Mucosa of descending colon (tissue), 3 donors: ENCODE data around the gene CDC16. TPM values are rescaled to one million over a fixed set of nuclear protein-coding genes. Genes with fewer than 3 reads are reported as not detected.

Experiments used
- ATAC-seq: fragments of 200-7000 bp; cut with Tn5 transposase; one replicate; pipeline ENCODE4 v1.9.1; 2020; ENCODE audit warnings: mild to moderate bottlenecking, moderate library complexity
- DNase-seq, 3 donors: peaks; one replicate each; pipeline ENCODE4 v3.0.0-alpha.2; 2020
- H3K36me3 ChIP-seq: fragments of 200-600 bp; one replicate; pipeline ENCODE4 v1.8.0; 2021; ENCODE audit warnings: low read depth, mild to moderate bottlenecking
- H3K4me1 ChIP-seq: fragments of 200-600 bp; one replicate; pipeline ENCODE4 v1.8.0; 2021; ENCODE audit warnings: low read depth, mild to moderate bottlenecking
- H3K4me3 ChIP-seq: fragments of 200-600 bp; one replicate; pipeline ENCODE4 v1.8.0; 2021; ENCODE audit warnings: mild to moderate bottlenecking
- H3K9me3 ChIP-seq: fragments of 200-600 bp; one replicate; pipeline ENCODE4 v1.8.0; 2021; ENCODE audit warnings: mild to moderate bottlenecking
- CTCF ChIP-seq: fragments of 200-600 bp; IDR thresholded peaks from one replicate; pipeline ENCODE4 v1.8.0; 2022; ENCODE audit warnings: antibody characterized with exemption, mild to moderate bottlenecking
- intact Hi-C, 2 donors: fragments of 100-400 bp; cut with DNase I in 1 of 2; cut with micrococcal nuclease in 1 of 2; formaldehyde crosslinking; loops; one replicate each; pipeline versions ENCODE4 v1.11.0 to v1.11.1; 2022; cut with DNase I, micrococcal nuclease
- microRNA-seq: library from miRNA; unstranded; fragments of <30 nt; microRNA quantifications from one replicate; pipeline ENCODE4, GENCODE V29; 2019
- total RNA-seq, 3 donors: library from RNA; stranded (reverse); fragmentation: NEBNext Ultra II Directional in 2 of 3; extraction: Animal tissue kit (Norgen Biotek cat#: 25700) in 2 of 3; gene quantifications; one replicate each; pipeline versions ENCODE4 v1.2.1 to v1.2.4, GENCODE V29; 2021 to 2023
- donor health status: DM: no; HTN: no; CAD: no; lungs with moderate emphysema.
- donor health status: DM: no; HTN: no; CAD: no.
- donor health status: DM: no; HTN: yes; CAD: no.

The CDC16 gene
- total RNA-seq, 3 donors from 2014 or later = 43.8 to 53.3 (median 50.3) TPM

GRCh38 chr13:114321256-114321655 lies 86.6 kb downstream of the CDC16 start:
- ATAC-seq (no peak), DNase-seq (no peak)
- Histone ChIP-seq H3K4me1 (peaks cover 5% of the 10 kb centered on the region), H3K4me3 (no peak overlapping the region), H3K36me3 (peaks cover 7% of the 10 kb centered on the region), H3K9me3 (no peaks in the 10 kb centered on the region)
- intact Hi-C loops = no loop called here
- no peak for TF ChIP-seq CTCF

Small RNA genes within 50 kb of the gene (microRNA-seq; reads per million reads assigned to microRNA genes)
- not detected for gene MIR4502
- not detected for gene MIR548AR

Other genes with a start within 250 kb of the CDC16 start
- gene RASA3, start 102.3 kb upstream of the CDC16 start, total RNA-seq = 10 to 100 TPM in 1 of 3 donors, 1 to 10 TPM in 2; 7.9 to 19.0 (median 8.4) TPM
- not detected for gene CFAP97D2, start 55.6 kb upstream of the CDC16 start, total RNA-seq
- 10 to 100 TPM; 35.6 to 41.6 (median 41.0) TPM for gene UPF3A, start 46.7 kb downstream of the CDC16 start, total RNA-seq
- 10 to 100 TPM; 16.1 to 17.8 (median 16.7) TPM for gene CHAMP1, start 79.6 kb downstream of the CDC16 start, total RNA-seq